Fibroblast of villous mesenchyme (primary cell): ENCODE measurements around the gene EPB41L3. TPM values are rescaled to one million over a fixed set of nuclear protein-coding genes. Genes with fewer than 3 reads are reported as not detected.

ENCODE experiments used
- DNase-seq: peaks from one replicate; pipeline ENCODE4 v3.0.0-alpha.2; 2010; ENCODE audit warnings: low read depth
- H3K4me3 ChIP-seq: 2 replicates; pipeline ENCODE4 v1.5.1; 2011; ENCODE audit warnings: low read depth, mild to moderate bottlenecking, low read length
- total RNA-seq: library from RNA; depleted of rRNA; stranded (reverse); fragments of >200 nt; gene quantifications from 2 replicates; pipeline ENCODE4 v1.2.3, GENCODE V29; 2012
- TF ChIP-seq, protein P1 (sequence below): IDR thresholded peaks from 2 replicates; pipeline ENCODE4 v1.5.1; 2012; ENCODE audit warnings: low read depth, mild to moderate bottlenecking, low read length; ENCODE audit not compliant: insufficient read depth

EPB41L3 gene
- total RNA-seq, 1 donor: 0.43 TPM

DNA sequence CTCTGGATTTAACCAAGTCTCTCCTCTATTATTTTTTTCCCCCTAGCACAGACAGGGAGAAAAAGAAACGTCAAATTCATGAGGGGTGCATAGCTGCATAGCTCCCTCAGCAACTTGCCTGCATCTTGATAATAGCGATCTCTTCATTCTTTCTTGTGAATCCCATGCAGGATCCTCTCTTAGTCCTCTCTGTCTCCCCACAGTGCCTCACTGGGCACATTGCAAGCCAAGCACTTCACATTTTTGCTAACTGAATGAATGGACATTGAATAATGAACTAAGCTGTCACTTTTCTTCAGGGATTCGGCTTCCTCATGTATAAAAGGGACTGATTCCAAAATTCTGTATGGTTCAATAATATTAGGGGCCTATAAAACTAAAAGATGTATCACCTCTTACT is 2.9 kb upstream of the EPB41L3 start:
- no peak overlapping the region for H3K4me3 ChIP-seq
- TF ChIP-seq, protein P1, sequence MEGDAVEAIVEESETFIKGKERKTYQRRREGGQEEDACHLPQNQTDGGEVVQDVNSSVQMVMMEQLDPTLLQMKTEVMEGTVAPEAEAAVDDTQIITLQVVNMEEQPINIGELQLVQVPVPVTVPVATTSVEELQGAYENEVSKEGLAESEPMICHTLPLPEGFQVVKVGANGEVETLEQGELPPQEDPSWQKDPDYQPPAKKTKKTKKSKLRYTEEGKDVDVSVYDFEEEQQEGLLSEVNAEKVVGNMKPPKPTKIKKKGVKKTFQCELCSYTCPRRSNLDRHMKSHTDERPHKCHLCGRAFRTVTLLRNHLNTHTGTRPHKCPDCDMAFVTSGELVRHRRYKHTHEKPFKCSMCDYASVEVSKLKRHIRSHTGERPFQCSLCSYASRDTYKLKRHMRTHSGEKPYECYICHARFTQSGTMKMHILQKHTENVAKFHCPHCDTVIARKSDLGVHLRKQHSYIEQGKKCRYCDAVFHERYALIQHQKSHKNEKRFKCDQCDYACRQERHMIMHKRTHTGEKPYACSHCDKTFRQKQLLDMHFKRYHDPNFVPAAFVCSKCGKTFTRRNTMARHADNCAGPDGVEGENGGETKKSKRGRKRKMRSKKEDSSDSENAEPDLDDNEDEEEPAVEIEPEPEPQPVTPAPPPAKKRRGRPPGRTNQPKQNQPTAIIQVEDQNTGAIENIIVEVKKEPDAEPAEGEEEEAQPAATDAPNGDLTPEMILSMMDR: peak; percentile 14
- DNase-seq: peak; percentile 10

DNA sequence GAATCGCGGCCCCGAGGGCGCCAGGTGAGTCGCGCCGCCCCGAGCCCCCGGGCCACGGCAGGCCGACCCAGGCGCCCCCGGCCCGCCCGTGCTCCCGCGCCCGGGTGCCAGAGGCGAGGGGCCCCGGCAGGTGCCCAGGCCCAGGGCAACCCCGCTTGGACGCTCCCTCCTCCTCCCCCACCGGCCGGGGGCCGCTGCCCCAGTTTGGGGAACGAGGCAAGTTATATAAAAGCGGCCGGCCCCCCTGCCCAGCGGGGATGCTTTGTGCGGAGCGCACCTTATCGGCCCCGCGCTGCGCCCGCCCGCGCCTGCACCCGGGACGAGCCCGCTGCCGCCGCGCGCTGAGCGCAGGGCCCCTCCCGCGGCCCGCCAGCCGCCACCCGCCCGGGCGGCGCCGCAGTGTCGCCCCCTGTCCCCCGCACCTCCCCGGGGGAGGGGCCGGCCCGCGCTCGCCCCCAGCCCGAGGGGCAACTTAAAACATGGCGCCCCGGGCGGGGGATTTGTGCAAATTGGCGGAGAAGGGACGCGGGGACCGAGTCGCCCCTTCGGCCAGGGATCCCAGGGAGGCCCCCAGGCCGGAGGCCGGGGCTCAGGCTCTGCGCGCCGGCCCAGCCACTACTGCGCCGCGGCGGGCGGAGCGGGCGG is 639 bp downstream of the EPB41L3 start:
- H3K4me3 ChIP-seq: no peak overlapping the region
- DNase-seq: no peak
- TF ChIP-seq, protein P1: no peak

DNA sequence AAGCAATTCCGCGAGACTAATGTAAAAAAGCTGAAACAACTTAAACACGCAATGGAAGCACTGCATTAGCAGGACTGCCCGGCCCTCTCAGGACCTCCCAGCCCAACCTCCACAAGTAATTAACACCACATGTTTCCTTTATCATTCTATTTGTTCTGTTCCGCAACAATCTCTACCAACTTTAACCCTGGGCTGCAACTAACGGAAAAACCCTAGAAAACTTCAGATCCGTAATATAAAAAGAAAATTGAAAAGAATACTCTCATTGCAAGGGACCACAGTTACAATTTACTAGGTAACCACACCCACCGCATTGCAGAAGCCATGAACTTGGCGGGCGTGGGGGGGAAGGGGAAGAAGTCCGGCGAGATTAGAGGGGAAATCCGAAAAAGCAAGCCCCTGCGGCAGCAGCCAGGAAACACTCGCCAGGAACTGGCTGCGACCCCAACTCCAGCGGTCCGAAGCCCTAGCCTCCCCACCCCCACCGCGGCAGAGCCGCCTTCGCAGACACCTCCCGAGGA is 1.2 kb downstream of the EPB41L3 start:
- no peak overlapping the region for H3K4me3 ChIP-seq
- TF ChIP-seq, protein P1: no peak
- no peak for DNase-seq

DNA sequence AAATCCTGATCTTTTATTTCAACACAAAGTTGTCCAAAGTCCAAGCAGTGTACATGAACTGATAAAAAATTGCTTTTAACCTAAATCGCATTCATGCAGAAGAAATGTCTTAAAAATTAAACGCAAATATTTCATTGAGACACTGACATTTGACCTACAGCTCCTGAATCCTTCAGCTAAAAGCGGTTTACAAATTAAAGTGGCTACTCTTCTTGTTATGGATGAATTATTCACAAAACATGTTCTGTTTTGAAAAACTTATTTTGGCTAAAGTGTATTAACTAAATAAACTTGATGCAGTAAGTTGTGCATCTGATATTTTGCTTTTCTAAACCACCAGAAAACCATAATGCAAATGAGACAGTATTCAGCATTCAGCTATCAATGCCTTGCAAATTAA is 2.2 kb downstream of the EPB41L3 start:
- DNase-seq: no peak
- TF ChIP-seq, protein P1: no peak
- no peak overlapping the region for H3K4me3 ChIP-seq

- TF ChIP-seq, protein P1: no peak
- no peak overlapping the region for H3K4me3 ChIP-seq
- no peak for DNase-seq
Measured at GRCh38 chr18:5539391-5539790, 4.4 kb downstream of the EPB41L3 start.

DNA sequence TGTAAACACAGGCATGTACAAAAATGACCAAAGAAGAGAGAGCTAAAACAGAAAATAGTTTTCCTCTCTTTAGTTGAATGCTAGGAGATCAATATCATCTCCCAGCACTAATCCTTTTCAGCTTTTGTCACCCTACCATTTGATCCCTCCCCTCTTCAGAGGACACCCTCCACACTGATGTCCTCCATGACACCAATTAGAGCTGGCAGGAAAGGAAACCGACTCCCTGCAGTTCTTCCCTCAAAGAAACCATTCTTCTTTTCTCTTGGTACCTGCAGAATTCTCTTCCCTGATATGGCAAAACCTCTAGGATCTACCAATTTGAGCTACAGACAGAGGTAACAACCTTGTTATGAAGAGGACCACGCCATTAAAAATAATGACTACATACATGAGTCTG is 5.3 kb downstream of the EPB41L3 start:
- no peak overlapping the region for H3K4me3 ChIP-seq
- TF ChIP-seq, protein P1: no peak
- DNase-seq: no peak

GRCh38 chr18:5537860-5538259 is 5.9 kb downstream of the EPB41L3 start:
- TF ChIP-seq, protein P1: no peak
- no peak overlapping the region for H3K4me3 ChIP-seq
- DNase-seq: no peak
